ENCODE data around the gene NRDE2. TPM values are rescaled to one million over a fixed set of nuclear protein-coding genes. Genes with fewer than 3 reads are reported as not detected.

NRDE2 gene
- total RNA-seq, 1 experiment from 2014 or later: 20.1 TPM

- Histone ChIP-seq H3K4me2 (ENCODE audit: low read length) (no peak overlapping the region), H3K27ac (ENCODE audit: low read depth, low read length) (no peak overlapping the region), H3K9me2 (ENCODE audit: insufficient read depth) (no peaks in the 10 kb centered on the region), H2AFZ (ENCODE audit: low read depth, low read length, poor library complexity, severe bottlenecking) (no peak overlapping the region), H3K79me2 (ENCODE audit: insufficient read depth, low read length) (no peaks in the 10 kb centered on the region), H3K27me3 (ENCODE audit: insufficient read depth, low read length) (no peaks in the 10 kb centered on the region), H3K9me3 (ENCODE audit: control insufficient read depth in 1 of 2, insufficient read depth in 1 of 2, low read depth in 1 of 2, low read length in 2 of 2) (no peaks in the 10 kb centered on the region), H4K20me1 (ENCODE audit: insufficient read depth) (no peaks in the 10 kb centered on the region), H3K4me3 (replicated peaks in 1 of 2; ENCODE audit: low read depth in 1 of 2, low read length in 2 of 2) (no peak overlapping the region), H3K9ac (ENCODE audit: low read length) (no peak overlapping the region), H3K4me1 (ENCODE audit: control insufficient read depth in 1 of 2, insufficient read depth in 2 of 2, low read length in 2 of 2) (peaks cover 0 to 10% of the 10 kb centered on the region in 2 experiments; a peak in 2 of 4 replicates), H3K36me3 (ENCODE audit: control insufficient read depth in 1 of 2, insufficient read depth in 2 of 2, low read length in 2 of 2) (no peaks in the 10 kb centered on the region)
- intact Hi-C loops (cut with micrococcal nuclease): no loop called here
- ChIA-PET POLR2A (no interaction called here), CTCF (no interaction called here), RAD21 (ENCODE audit: low non-redundant PET in 1 of 2, low total read pairs in 2 of 2, uncharacterized antibody in 2 of 2, unreplicated experiment in 2 of 2) (no interaction called here)
- ATAC-seq (no peak), DNase-seq (ENCODE audit: low read depth, low spot score) (no peak)
- BruUV-seq (replicated peaks): no TSS peak
- no peak for TF ChIP-seq ELF1 (IDR thresholded peaks at IDR 0.05; ENCODE audit: borderline replicate concordance, low read depth)
- no peak for TF ChIP-seq RAD21 (IDR thresholded peaks at IDR 0.05; ENCODE audit: low read depth)
- no peak for TF ChIP-seq TCF7L2 (IDR thresholded peaks at IDR 0.05; ENCODE audit: borderline replicate concordance, extremely low read depth, insufficient read depth, insufficient read length)
- no peak for TF ChIP-seq POLR2A (IDR thresholded peaks at IDR 0.05; ENCODE audit: borderline replicate concordance, extremely low read depth, insufficient read depth, insufficient read length)
- no peak for TF ChIP-seq YY1 (IDR thresholded peaks at IDR 0.05; ENCODE audit: extremely low read depth, insufficient replicate concordance, low read depth, low read length)
- no peak for TF ChIP-seq CTCF (IDR thresholded peaks at IDR 0.05 in 2 of 3, conservative IDR thresholded peaks at IDR 0.05 in 1 of 3; ENCODE audit: borderline replicate concordance in 1 of 3, insufficient read depth in 1 of 3, low read depth in 2 of 3, low read length in 2 of 3)
- TF ChIP-seq ZNF274 (IDR thresholded peaks at IDR 0.05; ENCODE audit: low read depth, low read length): no peak
- no peak for TF ChIP-seq EZH2 (IDR thresholded peaks at IDR 0.05)
- no peak for TF ChIP-seq ZBTB33 (IDR thresholded peaks at IDR 0.05; ENCODE audit: extremely low read depth, insufficient replicate concordance, low read length)
- no peak for TF ChIP-seq POLR2AphosphoS5 (IDR thresholded peaks at IDR 0.05; ENCODE audit: low read depth, low read length)
- no peak for TF ChIP-seq REST (IDR thresholded peaks at IDR 0.05; ENCODE audit: low read depth)
- no peak for TF ChIP-seq CBX3 (IDR thresholded peaks at IDR 0.05; ENCODE audit: low read depth)
- no peak for TF ChIP-seq JUND (IDR thresholded peaks at IDR 0.05)
- TF ChIP-seq SRF (IDR thresholded peaks at IDR 0.05; ENCODE audit: low read depth): no peak
- TF ChIP-seq FOSL1 (IDR thresholded peaks at IDR 0.05; ENCODE audit: low read depth): no peak
- no peak for TF ChIP-seq ATF3 (IDR thresholded peaks at IDR 0.05)
- no peak for TF ChIP-seq SIN3A (IDR thresholded peaks at IDR 0.05; ENCODE audit: low read depth)
- TF ChIP-seq ZFX (IDR thresholded peaks at IDR 0.05): no peak
Observed at GRCh38 chr14:90373887-90374286, 42.1 kb upstream of the NRDE2 start.
